ENCODE data around the gene DENND1B.
"Not testable (repeated sequence)": the region's sequence is repeated elsewhere in the genome, so short reads cannot be mapped to it uniquely, and the experiment has no call there.

Gene DENND1B

DNA sequence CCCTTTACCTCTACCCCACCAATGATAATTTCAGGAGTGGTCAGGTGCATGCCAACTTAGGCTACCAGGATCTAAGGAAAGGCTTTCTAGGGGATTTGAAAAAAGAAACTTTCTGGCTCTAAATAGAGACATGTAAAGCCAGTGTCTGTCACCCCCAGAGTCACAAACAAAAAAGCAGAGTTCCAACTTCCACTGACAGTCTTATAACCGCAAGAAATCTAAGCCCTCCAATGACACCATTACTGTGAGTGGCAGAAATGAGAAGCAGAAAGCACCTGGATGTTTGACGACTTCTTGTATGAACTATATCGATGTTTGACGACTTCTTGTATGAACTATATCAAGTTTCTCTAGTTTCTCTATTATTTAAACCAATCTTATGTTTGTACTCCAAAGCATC, 6.0 kb downstream of the DENND1B start:
- TF ChIP-seq, protein P1, sequence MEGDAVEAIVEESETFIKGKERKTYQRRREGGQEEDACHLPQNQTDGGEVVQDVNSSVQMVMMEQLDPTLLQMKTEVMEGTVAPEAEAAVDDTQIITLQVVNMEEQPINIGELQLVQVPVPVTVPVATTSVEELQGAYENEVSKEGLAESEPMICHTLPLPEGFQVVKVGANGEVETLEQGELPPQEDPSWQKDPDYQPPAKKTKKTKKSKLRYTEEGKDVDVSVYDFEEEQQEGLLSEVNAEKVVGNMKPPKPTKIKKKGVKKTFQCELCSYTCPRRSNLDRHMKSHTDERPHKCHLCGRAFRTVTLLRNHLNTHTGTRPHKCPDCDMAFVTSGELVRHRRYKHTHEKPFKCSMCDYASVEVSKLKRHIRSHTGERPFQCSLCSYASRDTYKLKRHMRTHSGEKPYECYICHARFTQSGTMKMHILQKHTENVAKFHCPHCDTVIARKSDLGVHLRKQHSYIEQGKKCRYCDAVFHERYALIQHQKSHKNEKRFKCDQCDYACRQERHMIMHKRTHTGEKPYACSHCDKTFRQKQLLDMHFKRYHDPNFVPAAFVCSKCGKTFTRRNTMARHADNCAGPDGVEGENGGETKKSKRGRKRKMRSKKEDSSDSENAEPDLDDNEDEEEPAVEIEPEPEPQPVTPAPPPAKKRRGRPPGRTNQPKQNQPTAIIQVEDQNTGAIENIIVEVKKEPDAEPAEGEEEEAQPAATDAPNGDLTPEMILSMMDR (IDR thresholded peaks at IDR 0.05; ENCODE audit: insufficient read depth, low read depth, low read length, missing control alignments), result no peak
- DNase-seq (ENCODE audit: low read depth), result no peak
- no peak overlapping the region for H3K4me3 ChIP-seq (ENCODE audit: low read length)

DNA sequence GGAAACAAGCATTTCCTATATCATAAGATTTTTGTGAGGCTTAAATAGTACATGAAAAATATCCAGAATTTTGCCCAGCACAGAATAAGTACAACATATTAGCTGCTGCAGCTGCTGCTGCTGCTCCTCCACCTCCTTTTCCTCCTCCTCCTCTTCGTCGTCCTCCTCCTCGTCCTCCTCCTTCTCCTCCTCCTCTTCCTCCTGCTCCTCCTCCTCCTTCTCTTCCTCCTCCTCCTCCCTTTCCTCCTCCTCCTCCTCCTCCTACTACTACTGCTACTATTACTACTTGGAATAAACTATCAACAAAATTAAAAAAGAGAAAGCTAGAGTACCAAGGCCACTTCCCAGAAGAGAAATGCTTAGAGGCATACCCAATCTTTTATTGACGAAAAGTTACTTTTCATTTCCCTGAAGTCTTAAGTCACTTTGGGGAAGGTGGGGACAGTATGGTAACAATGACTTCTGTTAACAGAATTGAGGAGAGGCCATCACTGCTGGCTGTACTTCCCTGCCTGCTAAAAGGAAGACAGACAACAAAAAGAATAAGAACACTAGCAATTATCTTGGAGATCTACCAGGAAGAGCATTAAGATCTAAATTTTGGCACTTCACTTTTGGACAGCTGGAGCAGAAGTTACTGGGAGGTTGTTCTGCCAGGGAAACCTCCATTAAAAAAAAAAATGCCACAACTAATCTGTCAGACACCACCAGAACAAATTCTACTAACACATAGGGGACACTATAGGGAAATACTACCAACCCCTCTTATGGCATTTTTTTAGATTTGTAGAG, 7.1 kb downstream of the DENND1B start:
- no peak for DNase-seq (ENCODE audit: low read depth)

DNA sequence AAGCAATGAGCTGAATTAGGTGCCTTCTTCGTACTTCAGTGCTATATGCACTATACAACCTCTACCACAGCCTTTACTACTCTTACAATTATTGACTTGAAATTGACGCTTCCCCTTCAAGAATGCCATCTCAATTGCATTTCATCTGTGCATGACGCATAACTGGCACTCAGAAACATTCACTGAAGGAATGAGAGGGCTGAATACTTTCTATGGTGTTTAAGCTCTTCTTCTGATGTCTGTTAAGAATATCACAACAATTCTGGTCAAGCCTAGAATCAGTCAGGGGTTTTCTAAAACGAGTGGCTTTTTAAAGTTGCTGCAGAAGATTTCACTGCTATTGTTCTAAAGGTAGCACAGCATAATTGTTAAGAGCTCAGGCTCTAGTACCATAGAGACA, 11.5 kb downstream of the DENND1B start:
- TF ChIP-seq, protein P1 (IDR thresholded peaks at IDR 0.05; ENCODE audit: insufficient read depth, low read depth, low read length, missing control alignments), result no peak
- H3K4me3 ChIP-seq (ENCODE audit: low read length), result no peak overlapping the region
- DNase-seq (ENCODE audit: low read depth), result no peak

More for the DNA sequence above, 7.1 kb downstream of the DENND1B start:
- TF ChIP-seq, protein P1 (IDR thresholded peaks at IDR 0.05; ENCODE audit: insufficient read depth, low read depth, low read length, missing control alignments), result no peak
- H3K4me3 ChIP-seq (ENCODE audit: low read length), result no peak overlapping the region

DNA sequence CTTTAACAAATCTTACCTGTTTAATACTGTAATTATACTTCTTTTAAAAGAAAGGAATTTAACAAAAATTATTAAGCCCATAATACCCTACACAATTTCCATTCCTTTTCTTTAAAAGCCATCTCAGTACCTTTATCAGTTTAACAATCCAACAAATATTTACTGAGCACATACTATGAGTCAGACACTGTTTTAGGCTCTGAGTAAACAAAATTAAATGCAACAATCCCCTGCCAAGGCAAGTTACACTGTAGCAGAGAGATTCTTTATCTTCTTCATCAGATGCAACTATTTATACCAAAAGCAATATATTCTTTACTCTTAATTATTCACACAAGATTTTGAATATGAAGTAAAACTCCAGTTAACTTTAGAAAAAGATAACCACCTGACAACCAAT, 12.0 kb downstream of the DENND1B start:
- TF ChIP-seq, protein P1 (IDR thresholded peaks at IDR 0.05; ENCODE audit: insufficient read depth, low read depth, low read length, missing control alignments), result no peak
- no peak overlapping the region for H3K4me3 ChIP-seq (ENCODE audit: low read length)
- no peak for DNase-seq (ENCODE audit: low read depth)

DNA sequence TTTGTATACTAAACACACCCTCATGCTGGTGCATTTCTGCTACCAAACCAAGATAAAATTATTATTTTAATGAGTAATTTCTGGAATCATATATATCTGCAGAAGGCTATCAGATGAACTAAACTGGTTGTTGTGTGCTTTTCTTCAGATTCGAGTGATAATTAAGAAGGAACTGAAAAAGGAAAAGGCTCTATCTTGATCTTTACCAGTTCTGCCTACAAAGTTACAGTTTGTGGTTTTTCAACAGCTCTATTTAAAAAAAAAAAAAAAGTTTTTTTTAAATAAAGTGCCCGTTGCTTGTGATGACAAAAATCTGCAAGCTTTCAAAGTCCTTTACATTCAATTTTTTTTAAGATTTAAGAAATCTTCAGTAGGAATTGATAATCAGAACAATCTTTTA, 13.6 kb downstream of the DENND1B start:
- TF ChIP-seq, protein P1 (IDR thresholded peaks at IDR 0.05; ENCODE audit: insufficient read depth, low read depth, low read length, missing control alignments), result no peak
- DNase-seq (ENCODE audit: low read depth), result no peak
- no peak overlapping the region for H3K4me3 ChIP-seq (ENCODE audit: low read length)

DNA sequence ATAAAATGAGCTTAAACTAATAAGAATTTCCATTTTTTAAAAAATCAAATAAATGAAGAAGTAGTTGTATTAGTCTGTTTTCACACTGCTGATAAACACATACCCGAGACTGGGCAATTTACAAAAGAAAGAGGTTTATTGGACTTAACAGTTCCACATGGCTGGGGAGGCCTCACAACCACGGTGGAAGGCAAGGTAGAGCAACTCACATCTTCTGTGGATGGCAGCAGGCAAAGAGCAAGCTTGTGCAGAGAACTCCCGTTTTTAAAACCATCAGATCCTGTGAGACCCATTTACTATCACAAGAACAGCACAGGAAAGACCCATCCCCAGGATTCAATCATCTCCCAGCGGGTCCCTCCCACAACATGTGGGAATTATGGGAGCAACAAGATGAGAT, 19.7 kb downstream of the DENND1B start:
- not testable (repeated sequence) for DNase-seq (ENCODE audit: low read depth)

DNA sequence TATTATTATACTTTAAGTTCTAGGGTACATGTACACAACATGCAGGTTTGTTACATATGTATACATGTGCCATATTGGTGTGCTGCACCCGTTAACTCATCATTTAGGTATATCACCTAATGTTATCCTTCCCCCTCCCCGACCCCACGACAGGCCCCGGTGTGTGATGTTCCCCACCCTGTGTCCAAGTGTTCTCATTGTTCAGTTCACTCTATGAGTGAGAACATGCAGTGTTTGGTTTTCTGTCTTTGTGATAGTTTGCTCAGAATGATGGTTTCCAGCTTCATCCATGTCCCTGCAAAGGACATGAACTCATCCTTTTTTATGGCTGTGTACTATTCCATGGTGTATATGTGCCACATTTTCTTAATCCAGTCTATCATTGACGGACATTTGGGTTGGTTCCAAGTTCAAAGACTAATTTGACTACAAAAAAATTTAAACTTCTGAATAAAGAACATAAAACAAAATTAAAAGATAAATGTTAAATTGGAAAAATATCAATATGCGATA, 22.6 kb downstream of the DENND1B start:
- not testable (repeated sequence) for H3K4me3 ChIP-seq (ENCODE audit: low read length); DNase-seq (ENCODE audit: low read depth)

More for the DNA sequence above, 19.7 kb downstream of the DENND1B start:
- not testable (repeated sequence) for H3K4me3 ChIP-seq (ENCODE audit: low read length)

DNA sequence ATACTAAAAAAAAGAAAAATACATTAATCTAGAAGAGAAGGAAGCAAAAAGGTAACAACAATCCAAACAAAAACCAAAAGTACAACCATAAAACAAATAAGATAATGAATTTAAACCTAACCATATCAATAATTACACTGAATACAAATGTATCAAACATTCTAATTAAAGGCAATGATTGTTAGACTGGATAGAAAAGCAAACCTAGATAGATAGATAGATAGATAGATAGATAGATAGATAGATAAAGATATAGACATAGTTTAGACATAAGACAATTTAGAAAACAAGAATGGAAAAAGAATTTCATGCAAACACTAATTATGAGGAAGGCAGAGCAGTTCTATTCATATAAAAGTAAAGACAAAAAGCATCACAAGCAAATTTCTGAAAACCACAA, 24.9 kb downstream of the DENND1B start:
- TF ChIP-seq, protein P1 (IDR thresholded peaks at IDR 0.05; ENCODE audit: insufficient read depth, low read depth, low read length, missing control alignments), result no peak
- no peak for DNase-seq (ENCODE audit: low read depth)

More for the DNA sequence above, 24.9 kb downstream of the DENND1B start:
- H3K4me3 ChIP-seq (ENCODE audit: low read length), result no peak overlapping the region
